ENCODE measurements around the gene ALAD. TPM values are rescaled to one million over a fixed set of nuclear protein-coding genes. Genes with fewer than 3 reads are reported as not detected.

Gene ALAD
- 22.6 and 42.1 TPM in 2 replicates for total RNA-seq
- 13.1 and 14.0 TPM in 2 replicates for polyA plus RNA-seq
- polyA plus RNA-seq (2012) = 29.3 and 31.2 TPM in 2 replicates
- polyA minus RNA-seq (ENCODE audit: low replicate concordance) = 34.8 and 43.0 TPM in 2 replicates

DNA sequence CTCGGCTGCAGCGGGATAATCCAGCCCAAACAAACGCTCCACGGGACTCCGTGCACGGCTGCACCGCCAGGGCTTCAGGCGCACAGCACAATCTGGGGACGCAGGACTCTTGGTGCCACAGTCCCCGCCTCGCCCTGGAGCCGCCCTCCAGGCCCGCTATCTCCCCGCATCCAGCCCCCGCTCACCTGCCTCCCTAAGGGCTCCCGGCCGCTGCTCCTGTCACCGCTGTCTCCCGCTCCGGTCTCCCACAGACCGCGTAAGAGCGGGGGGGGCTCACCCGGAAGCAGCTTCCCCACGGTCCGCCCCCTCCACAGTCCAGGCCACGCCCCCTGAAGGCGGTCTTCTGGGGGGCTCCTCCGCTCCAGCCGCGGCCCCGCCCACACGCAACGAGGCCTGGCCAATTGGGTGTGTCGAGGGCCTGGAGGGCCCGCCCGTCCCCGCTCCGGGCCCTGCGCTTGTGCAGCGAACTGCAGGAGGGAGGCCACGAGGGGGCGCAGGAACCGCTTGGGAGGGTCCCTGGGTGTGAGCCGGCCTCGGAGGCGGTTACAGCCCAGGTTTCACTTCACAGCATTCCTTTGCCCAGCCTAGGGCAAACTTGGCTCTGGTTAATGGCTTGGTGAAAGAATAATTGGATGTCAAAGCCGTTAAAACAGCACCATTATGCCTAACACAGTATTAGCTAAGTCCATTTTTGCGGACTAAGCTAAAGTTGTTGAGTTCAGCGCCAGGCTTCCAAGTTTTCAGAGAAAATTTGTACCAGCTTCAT lies at the start of gene ALAD:
Gene ALAD, minus strand, starts transcription at position 258 of the 766 bp plus-strand sequence. CDS start 7,725 bp downstream, outside the sequence.
- H3K4me1 ChIP-seq (ENCODE audit: control insufficient read depth, extremely low read depth, insufficient read depth, low read length) = no peaks in the 10 kb centered on the region
- TF ChIP-seq, protein P1, sequence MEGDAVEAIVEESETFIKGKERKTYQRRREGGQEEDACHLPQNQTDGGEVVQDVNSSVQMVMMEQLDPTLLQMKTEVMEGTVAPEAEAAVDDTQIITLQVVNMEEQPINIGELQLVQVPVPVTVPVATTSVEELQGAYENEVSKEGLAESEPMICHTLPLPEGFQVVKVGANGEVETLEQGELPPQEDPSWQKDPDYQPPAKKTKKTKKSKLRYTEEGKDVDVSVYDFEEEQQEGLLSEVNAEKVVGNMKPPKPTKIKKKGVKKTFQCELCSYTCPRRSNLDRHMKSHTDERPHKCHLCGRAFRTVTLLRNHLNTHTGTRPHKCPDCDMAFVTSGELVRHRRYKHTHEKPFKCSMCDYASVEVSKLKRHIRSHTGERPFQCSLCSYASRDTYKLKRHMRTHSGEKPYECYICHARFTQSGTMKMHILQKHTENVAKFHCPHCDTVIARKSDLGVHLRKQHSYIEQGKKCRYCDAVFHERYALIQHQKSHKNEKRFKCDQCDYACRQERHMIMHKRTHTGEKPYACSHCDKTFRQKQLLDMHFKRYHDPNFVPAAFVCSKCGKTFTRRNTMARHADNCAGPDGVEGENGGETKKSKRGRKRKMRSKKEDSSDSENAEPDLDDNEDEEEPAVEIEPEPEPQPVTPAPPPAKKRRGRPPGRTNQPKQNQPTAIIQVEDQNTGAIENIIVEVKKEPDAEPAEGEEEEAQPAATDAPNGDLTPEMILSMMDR (conservative IDR thresholded peaks at IDR 0.05 in 1 of 2, IDR thresholded peaks at IDR 0.05 in 1 of 2; ENCODE audit: low read depth in 1 of 2, low read length in 2 of 2) = peak; percentile 82 to 83
- no peak for TF ChIP-seq EZH2 (IDR thresholded peaks at IDR 0.05; ENCODE audit: low read length, missing control alignments)
- H3K9ac ChIP-seq (ENCODE audit: insufficient read depth, low read length) = peak within 1 kb of the TSS; percentile 62
- H3K27me3 ChIP-seq (ENCODE audit: control insufficient read depth, insufficient read depth, low read length) = no peaks in the 10 kb centered on the region
- peak within 1 kb of the TSS; percentile 78 to 96 (median 85) for H3K4me3 ChIP-seq (replicated peaks in 1 of 4; ENCODE audit: control extremely low read depth in 1 of 4, insufficient read depth in 1 of 4, low read depth in 3 of 4, low read length in 4 of 4)
- no peaks in the 10 kb centered on the region for H3K79me2 ChIP-seq (ENCODE audit: control insufficient read depth, insufficient read depth, low read length)
- peak within 1 kb of the TSS; percentile 99 for H3K4me2 ChIP-seq (ENCODE audit: extremely low read depth, insufficient read depth, low read length)
- no peaks in the 10 kb centered on the region for H3K36me3 ChIP-seq (ENCODE audit: control insufficient read depth, insufficient read depth, low read length)
- H3K27ac ChIP-seq (ENCODE audit: insufficient read depth, low read length) = peak within 1 kb of the TSS; percentile 46
- no peaks in the 10 kb centered on the region for H3K9me3 ChIP-seq (ENCODE audit: control insufficient read depth, insufficient read depth, low read depth, low read length)
- H2AFZ ChIP-seq (ENCODE audit: low read length) = peak within 1 kb of the TSS; percentile 95
- DNase-seq (ENCODE audit: low read depth in 2 of 2) = peak; percentile 97 to 98
- no peaks in the 10 kb centered on the region for H4K20me1 ChIP-seq (ENCODE audit: control insufficient read depth, extremely low read depth, insufficient read depth, low read length)

DNA sequence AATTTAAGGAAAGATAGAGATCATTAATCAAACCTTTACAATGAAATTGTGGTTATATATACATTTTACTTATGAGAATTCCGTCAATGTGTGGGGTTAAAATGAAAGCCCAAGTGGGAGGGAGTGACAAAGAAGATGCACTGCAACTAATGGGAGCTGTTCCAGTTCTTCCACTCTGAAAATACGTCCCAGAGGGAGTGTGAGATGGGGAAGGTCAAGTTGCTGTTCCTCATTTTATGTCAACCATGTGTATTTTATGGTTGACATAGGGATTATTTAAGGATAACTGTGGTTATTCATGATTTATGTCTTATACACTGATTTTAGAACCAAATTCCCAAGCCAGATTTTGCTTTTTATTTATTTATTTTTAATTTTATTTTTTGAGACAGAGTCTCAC lies 48.3 kb upstream of the ALAD start:
- H3K36me3 ChIP-seq (ENCODE audit: control insufficient read depth, insufficient read depth, low read length) = no peaks in the 10 kb centered on the region

DNA sequence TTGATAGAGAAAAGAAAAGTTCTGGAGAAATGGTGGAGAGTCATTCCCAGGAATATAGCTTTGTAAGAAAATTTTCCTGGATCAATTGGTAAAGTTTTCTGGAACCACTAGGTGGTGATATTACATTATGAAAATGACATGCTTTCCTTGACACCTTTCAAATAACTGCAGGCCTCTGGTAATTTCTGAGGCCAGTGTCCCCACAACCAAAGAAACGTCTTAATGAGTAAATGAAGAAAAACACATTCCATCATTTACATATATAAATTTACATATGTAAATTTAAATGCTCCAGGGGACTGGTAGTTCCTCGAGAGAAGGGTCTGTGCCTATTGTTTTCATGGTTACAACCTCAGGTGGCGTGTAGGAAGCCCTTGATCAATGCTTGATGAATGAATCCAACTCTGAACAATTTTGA lies 45.2 kb upstream of the ALAD start:
- no peaks in the 10 kb centered on the region for H4K20me1 ChIP-seq (ENCODE audit: control insufficient read depth, extremely low read depth, insufficient read depth, low read length)
- no peak overlapping the region for H2AFZ ChIP-seq (ENCODE audit: low read length)
- H3K4me3 ChIP-seq (replicated peaks in 1 of 4; ENCODE audit: control extremely low read depth in 1 of 4, insufficient read depth in 1 of 4, low read depth in 3 of 4, low read length in 4 of 4) = no peak overlapping the region
- no peaks in the 10 kb centered on the region for H3K27me3 ChIP-seq (ENCODE audit: control insufficient read depth, insufficient read depth, low read length)
- no peak overlapping the region for H3K9ac ChIP-seq (ENCODE audit: insufficient read depth, low read length)
- peak; percentile 31 to 71 for DNase-seq (ENCODE audit: low read depth in 2 of 2)
- H3K4me1 ChIP-seq (ENCODE audit: control insufficient read depth, extremely low read depth, insufficient read depth, low read length) = no peaks in the 10 kb centered on the region
- H3K79me2 ChIP-seq (ENCODE audit: control insufficient read depth, insufficient read depth, low read length) = no peaks in the 10 kb centered on the region
- H3K27ac ChIP-seq (ENCODE audit: insufficient read depth, low read length) = no peak overlapping the region
- H3K9me3 ChIP-seq (ENCODE audit: control insufficient read depth, insufficient read depth, low read depth, low read length) = no peaks in the 10 kb centered on the region
- no peaks in the 10 kb centered on the region for H3K36me3 ChIP-seq (ENCODE audit: control insufficient read depth, insufficient read depth, low read length)
- no peak overlapping the region for H3K4me2 ChIP-seq (ENCODE audit: extremely low read depth, insufficient read depth, low read length)
- no peak for TF ChIP-seq EZH2 (IDR thresholded peaks at IDR 0.05; ENCODE audit: low read length, missing control alignments)
- TF ChIP-seq, protein P1 (conservative IDR thresholded peaks at IDR 0.05 in 1 of 2, IDR thresholded peaks at IDR 0.05 in 1 of 2; ENCODE audit: low read depth in 1 of 2, low read length in 2 of 2) = peak; percentile 42 to 48

More for the DNA sequence above, 48.3 kb upstream of the ALAD start:
- no peak overlapping the region for H3K4me2 ChIP-seq (ENCODE audit: extremely low read depth, insufficient read depth, low read length)
- no peaks in the 10 kb centered on the region for H4K20me1 ChIP-seq (ENCODE audit: control insufficient read depth, extremely low read depth, insufficient read depth, low read length)
- no peak overlapping the region for H3K27ac ChIP-seq (ENCODE audit: insufficient read depth, low read length)
- H3K4me3 ChIP-seq (replicated peaks in 1 of 4; ENCODE audit: control extremely low read depth in 1 of 4, insufficient read depth in 1 of 4, low read depth in 3 of 4, low read length in 4 of 4) = no peak overlapping the region
- H2AFZ ChIP-seq (ENCODE audit: low read length) = no peak overlapping the region
- no peaks in the 10 kb centered on the region for H3K9me3 ChIP-seq (ENCODE audit: control insufficient read depth, insufficient read depth, low read depth, low read length)
- no peak overlapping the region for H3K9ac ChIP-seq (ENCODE audit: insufficient read depth, low read length)
- H3K4me1 ChIP-seq (ENCODE audit: control insufficient read depth, extremely low read depth, insufficient read depth, low read length) = no peaks in the 10 kb centered on the region
- no peaks in the 10 kb centered on the region for H3K27me3 ChIP-seq (ENCODE audit: control insufficient read depth, insufficient read depth, low read length)
- no peaks in the 10 kb centered on the region for H3K79me2 ChIP-seq (ENCODE audit: control insufficient read depth, insufficient read depth, low read length)
- TF ChIP-seq EZH2 (IDR thresholded peaks at IDR 0.05; ENCODE audit: low read length, missing control alignments) = no peak
- TF ChIP-seq, protein P1 (conservative IDR thresholded peaks at IDR 0.05 in 1 of 2, IDR thresholded peaks at IDR 0.05 in 1 of 2; ENCODE audit: low read depth in 1 of 2, low read length in 2 of 2) = no peak
- DNase-seq (ENCODE audit: low read depth in 2 of 2) = no peak

Data from fibroblast of lung (primary cell).